ENCODE measurements around the gene LGALS3BP.

Gene LGALS3BP

GRCh38 chr17:79007504-79008381 lies 28.0 kb upstream of the LGALS3BP start:
- TF ChIP-seq GATA1 (IDR thresholded peaks at IDR 0.05; ENCODE audit: low read depth, low read length) = no peak
- TF ChIP-seq POLR2A (IDR thresholded peaks at IDR 0.05; ENCODE audit: low read length) = no peak

GRCh38 chr17:79006794-79007503 lies 27.2 kb upstream of the LGALS3BP start:
- TF ChIP-seq GATA1 (IDR thresholded peaks at IDR 0.05; ENCODE audit: low read depth, low read length) (no peak), POLR2A (IDR thresholded peaks at IDR 0.05; ENCODE audit: low read length) (no peak)
- no peak for DNase-seq

More at GRCh38 chr17:79007504-79008381, 28.0 kb upstream of the LGALS3BP start:
- peak in 1 of 2 experiments; percentile 23 for DNase-seq

GRCh38 chr17:79006046-79006445 lies 26.3 kb upstream of the LGALS3BP start:
- no peak for TF ChIP-seq GATA1 (IDR thresholded peaks at IDR 0.05; ENCODE audit: low read depth, low read length)
- TF ChIP-seq POLR2A (IDR thresholded peaks at IDR 0.05; ENCODE audit: low read length) = no peak

DNA sequence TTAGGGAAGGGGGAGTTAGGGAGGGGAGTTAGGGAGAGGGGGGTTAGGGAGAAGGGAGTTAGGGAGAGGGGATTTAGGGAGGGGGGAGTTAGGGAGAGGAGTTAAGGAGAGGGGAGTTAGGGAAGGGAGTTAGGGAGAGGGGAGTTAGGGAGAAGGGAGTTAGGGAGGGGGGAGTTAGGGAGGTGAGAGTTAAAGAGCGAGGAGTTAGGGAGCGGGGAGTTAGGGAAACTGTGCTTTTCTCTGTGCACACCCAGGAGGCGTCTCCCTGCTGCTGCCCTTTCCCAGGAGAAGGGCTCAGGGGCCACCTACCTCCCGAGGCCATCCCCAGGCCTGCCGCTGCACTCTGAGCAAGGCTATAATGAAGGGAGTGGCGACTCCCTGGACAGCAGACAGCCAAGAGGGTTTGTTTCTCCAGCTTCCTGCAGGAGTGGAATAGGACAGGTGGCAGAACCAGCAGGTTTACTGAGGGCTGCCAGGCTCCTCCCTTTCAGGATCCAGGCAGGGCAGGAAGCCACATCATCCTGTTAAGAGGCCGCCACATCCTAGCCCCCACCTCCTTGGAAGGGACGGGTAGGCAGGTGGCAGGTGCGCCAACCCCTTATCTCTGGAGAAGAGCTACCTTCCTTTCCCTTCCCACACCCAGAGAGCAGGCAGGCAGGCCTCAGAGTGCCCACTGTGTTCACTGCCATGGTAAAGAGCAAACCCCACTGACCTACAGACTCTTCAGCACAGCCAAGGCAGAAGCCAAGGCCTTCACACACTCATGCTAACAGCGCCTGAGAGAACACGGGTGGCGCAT lies 25.5 kb upstream of the LGALS3BP start:
- no peak for DNase-seq
- TF ChIP-seq POLR2A (IDR thresholded peaks at IDR 0.05; ENCODE audit: low read length) = no peak
- no peak for TF ChIP-seq GATA1 (IDR thresholded peaks at IDR 0.05; ENCODE audit: low read depth, low read length)

More at GRCh38 chr17:79006046-79006445, 26.3 kb upstream of the LGALS3BP start:
- no peak for DNase-seq

DNA sequence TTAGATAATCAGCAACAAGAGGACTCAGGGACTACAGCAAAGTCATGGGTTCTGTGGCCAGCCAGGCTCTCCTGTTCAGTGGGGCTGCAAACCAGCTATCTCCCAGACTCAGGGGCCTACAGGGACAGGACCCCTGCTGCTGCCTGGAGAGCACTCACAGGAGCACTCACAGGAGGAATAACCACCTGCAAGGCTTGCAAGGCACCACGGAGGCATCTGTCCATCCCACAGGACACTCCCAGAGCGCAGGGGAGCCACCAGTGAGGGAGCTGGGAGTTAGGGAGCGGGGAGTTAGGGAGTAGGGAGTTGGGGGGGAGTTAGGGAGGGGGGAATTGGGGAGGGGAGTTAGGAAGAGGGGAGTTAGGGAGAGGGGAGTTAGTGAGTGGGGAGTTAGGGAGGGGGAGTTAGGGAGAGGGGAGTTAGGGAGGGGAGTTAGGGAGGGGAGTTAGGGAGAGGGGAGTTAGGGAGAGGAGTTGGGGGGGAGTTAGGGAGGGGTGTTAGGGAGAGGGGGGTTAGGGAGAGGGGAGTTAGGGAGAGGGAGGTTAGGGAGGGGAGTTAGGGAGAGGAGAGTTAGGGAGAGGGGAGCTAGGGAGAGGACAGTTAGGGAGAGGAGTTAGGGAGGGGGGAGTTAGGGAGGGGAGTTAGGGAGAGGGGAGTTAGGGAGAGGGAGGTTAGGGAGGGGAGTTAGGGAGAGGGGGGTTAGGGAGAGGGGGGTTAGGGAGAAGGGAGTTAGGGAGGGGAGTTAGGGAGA lies 24.1 kb upstream of the LGALS3BP start:
- TF ChIP-seq GATA1 (IDR thresholded peaks at IDR 0.05; ENCODE audit: low read depth, low read length) (no peak), POLR2A (IDR thresholded peaks at IDR 0.05; ENCODE audit: low read length) (no peak)
- no peak for DNase-seq

GRCh38 chr17:79002796-79003593 lies 23.3 kb upstream of the LGALS3BP start:
- TF ChIP-seq GATA1 (IDR thresholded peaks at IDR 0.05; ENCODE audit: low read depth, low read length) (no peak), POLR2A (IDR thresholded peaks at IDR 0.05; ENCODE audit: low read length) (no peak)
- DNase-seq = no peak

DNA sequence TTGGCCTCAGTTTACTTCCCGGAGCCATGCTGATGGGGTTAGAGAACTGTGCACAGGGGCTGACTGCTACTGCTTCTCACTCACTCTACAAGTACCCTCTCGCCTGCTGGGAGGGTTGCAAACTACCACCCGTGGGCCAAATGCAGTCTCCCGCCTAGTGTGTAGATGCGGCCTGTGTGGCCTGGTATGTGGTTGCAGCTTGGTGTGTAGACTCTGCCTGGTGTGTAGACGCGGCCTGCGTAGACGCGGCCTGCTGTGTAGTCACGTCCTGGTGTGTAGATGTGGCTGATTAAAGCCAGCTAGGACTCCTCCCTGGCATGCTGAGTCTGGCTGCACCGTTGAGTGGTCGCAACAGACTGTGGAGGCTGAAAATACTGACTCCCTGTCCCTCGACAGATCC lies 22.6 kb upstream of the LGALS3BP start:
- TF ChIP-seq GATA1 (IDR thresholded peaks at IDR 0.05; ENCODE audit: low read depth, low read length) (no peak), POLR2A (IDR thresholded peaks at IDR 0.05; ENCODE audit: low read length) (no peak)
- DNase-seq = no peak

- DNase-seq = no peak
- TF ChIP-seq GATA1 (IDR thresholded peaks at IDR 0.05; ENCODE audit: low read depth, low read length) = no peak
- no peak for TF ChIP-seq POLR2A (IDR thresholded peaks at IDR 0.05; ENCODE audit: low read length)
These were observed 21.7 kb upstream of the LGALS3BP start for GRCh38 chr17:79001190-79002020.

DNA sequence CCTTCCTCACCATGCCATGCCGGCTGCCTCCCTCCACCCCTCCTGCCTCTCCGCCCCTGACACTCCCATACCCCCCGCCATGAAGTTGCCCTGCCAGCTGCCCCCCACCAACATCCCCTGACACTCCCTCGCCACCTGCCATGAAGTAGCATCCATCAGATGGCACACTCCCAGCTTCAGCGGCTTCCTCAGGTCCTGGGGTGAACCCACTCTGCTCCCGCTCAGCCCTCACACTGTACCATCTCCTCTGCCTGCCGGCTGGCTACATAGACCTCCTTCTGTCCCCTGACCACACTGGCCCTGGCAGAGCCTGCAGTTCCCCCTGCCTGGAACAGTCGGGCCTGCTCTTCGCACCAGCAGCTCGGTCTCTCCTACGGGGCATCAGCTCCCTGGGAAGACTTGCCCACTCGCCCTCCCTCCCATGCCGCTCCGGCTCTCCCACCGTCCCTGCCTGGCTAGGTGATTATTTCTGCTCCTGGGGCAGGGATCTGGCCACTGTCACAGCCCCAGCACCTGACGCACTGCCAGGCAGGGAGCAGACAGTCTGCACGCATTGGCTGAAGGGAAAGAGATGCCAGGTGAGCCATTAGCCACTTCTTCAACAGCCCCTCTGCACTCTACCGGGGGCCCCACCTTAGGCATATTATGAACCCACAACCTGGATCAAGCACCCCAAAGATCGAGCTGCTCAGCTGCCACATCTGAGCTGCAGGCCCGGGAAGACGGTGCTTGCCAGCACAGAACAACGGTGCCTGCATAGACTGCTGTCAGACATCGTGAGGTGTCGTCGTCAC lies 20.9 kb upstream of the LGALS3BP start:
- no peak for DNase-seq
- TF ChIP-seq GATA1 (IDR thresholded peaks at IDR 0.05; ENCODE audit: low read depth, low read length) (no peak), POLR2A (IDR thresholded peaks at IDR 0.05; ENCODE audit: low read length) (no peak)

- TF ChIP-seq POLR2A (IDR thresholded peaks at IDR 0.05; ENCODE audit: low read length) = no peak
- TF ChIP-seq GATA1 (IDR thresholded peaks at IDR 0.05; ENCODE audit: low read depth, low read length) = no peak
- DNase-seq = no peak
These were observed 20.2 kb upstream of the LGALS3BP start for GRCh38 chr17:78999947-79000395.

Measured in erythroblast (primary cell).